ENCODE measurements around the gene RHBDF2.
"Not testable (repeated sequence)": the region's sequence is repeated elsewhere in the genome, so short reads cannot be mapped to it uniquely, and the experiment has no call there.

Gene RHBDF2

GRCh38 chr17:76512366-76513305 is 11.4 kb upstream of the RHBDF2 start:
- peaks cover 0 to 3% of the 10 kb centered on the region in 2 donors for H3K4me1 ChIP-seq (ENCODE audit: control insufficient read depth in 2 of 2, insufficient read depth in 2 of 2, low read length in 2 of 2)
- H3K9ac ChIP-seq (ENCODE audit: low read depth in 1 of 2, low read length in 2 of 2) = no peak overlapping the region
- no peak overlapping the region for H3K4me3 ChIP-seq (ENCODE audit: low read length in 2 of 2)
- H3K36me3 ChIP-seq (ENCODE audit: control insufficient read depth in 2 of 2, insufficient read depth in 2 of 2, low read length in 2 of 2) = no peaks in the 10 kb centered on the region
- H3K27ac ChIP-seq (ENCODE audit: low read depth in 2 of 2, low read length in 2 of 2) = no peak overlapping the region
- H3K9me3 ChIP-seq (ENCODE audit: control insufficient read depth in 2 of 2, low read length in 2 of 2) = no peaks in the 10 kb centered on the region
- no peaks in the 10 kb centered on the region for H3K27me3 ChIP-seq (ENCODE audit: control insufficient read depth in 2 of 2, insufficient read depth in 2 of 2, low read length in 2 of 2)

GRCh38 chr17:76511668-76512365 is 10.6 kb upstream of the RHBDF2 start:
- Histone ChIP-seq H3K4me1 (ENCODE audit: control insufficient read depth in 2 of 2, insufficient read depth in 2 of 2, low read length in 2 of 2) (peaks cover 0 to 3% of the 10 kb centered on the region in 2 donors), H3K9ac (ENCODE audit: low read depth in 1 of 2, low read length in 2 of 2) (no peak overlapping the region)

GRCh38 chr17:76510831-76511244 is 9.6 kb upstream of the RHBDF2 start:
- H3K4me3 ChIP-seq (ENCODE audit: low read length in 2 of 2) = no peak overlapping the region
- no peaks in the 10 kb centered on the region for H3K36me3 ChIP-seq (ENCODE audit: control insufficient read depth in 2 of 2, insufficient read depth in 2 of 2, low read length in 2 of 2)
- H3K4me1 ChIP-seq (ENCODE audit: control insufficient read depth in 2 of 2, insufficient read depth in 2 of 2, low read length in 2 of 2) = peaks cover 0 to 3% of the 10 kb centered on the region in 2 donors
- H3K27ac ChIP-seq (ENCODE audit: low read depth in 2 of 2, low read length in 2 of 2) = no peak overlapping the region
- H3K9me3 ChIP-seq (ENCODE audit: control insufficient read depth in 2 of 2, low read length in 2 of 2) = no peaks in the 10 kb centered on the region
- peaks cover 0 to 5% of the 10 kb centered on the region in 2 donors for H3K27me3 ChIP-seq (ENCODE audit: control insufficient read depth in 2 of 2, insufficient read depth in 2 of 2, low read length in 2 of 2)
- H3K9ac ChIP-seq (ENCODE audit: low read depth in 1 of 2, low read length in 2 of 2) = no peak overlapping the region

More at GRCh38 chr17:76511668-76512365, 10.6 kb upstream of the RHBDF2 start:
- Histone ChIP-seq H3K9me3 (ENCODE audit: control insufficient read depth in 2 of 2, low read length in 2 of 2) (no peaks in the 10 kb centered on the region), H3K27ac (ENCODE audit: low read depth in 2 of 2, low read length in 2 of 2) (no peak overlapping the region), H3K36me3 (ENCODE audit: control insufficient read depth in 2 of 2, insufficient read depth in 2 of 2, low read length in 2 of 2) (no peaks in the 10 kb centered on the region), H3K4me3 (ENCODE audit: low read length in 2 of 2) (no peak overlapping the region), H3K27me3 (ENCODE audit: control insufficient read depth in 2 of 2, insufficient read depth in 2 of 2, low read length in 2 of 2) (peaks cover 0 to 1% of the 10 kb centered on the region in 2 donors)

DNA sequence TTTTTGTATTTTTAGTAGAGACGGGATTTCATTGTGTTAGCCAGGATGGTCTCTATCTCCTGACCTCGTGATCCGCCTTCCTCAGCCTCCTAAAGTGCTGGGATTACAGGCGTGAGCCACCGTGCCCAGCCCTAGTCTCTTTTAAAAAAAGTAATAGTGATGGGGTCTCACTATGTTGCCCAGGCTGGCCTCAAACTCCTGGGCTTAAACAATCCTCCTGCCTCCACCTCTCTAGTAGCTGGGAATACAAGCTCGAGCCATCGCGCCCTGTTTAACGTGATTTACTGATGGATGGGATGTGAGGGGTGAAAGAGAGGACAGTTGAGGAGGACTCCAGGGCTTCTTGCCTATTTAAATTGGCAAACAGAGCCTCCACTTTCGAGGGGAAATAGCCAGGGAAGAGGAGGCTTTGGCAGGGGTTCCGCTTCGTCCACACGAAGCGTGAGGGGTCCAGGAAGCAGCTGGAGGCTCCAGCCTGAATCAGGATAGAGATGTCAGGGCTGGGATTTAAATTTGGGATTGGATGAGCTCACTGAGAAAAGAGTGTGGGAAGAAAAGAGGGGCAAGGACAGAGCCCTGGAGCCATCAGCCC is 7.3 kb upstream of the RHBDF2 start:
- H3K4me1 ChIP-seq (ENCODE audit: control insufficient read depth in 2 of 2, insufficient read depth in 2 of 2, low read length in 2 of 2); H3K4me3 ChIP-seq (ENCODE audit: low read length in 2 of 2); H3K9me3 ChIP-seq (ENCODE audit: control insufficient read depth in 2 of 2, low read length in 2 of 2); H3K27me3 ChIP-seq (ENCODE audit: control insufficient read depth in 2 of 2, insufficient read depth in 2 of 2, low read length in 2 of 2); H3K9ac ChIP-seq (ENCODE audit: low read depth in 1 of 2, low read length in 2 of 2); H3K36me3 ChIP-seq (ENCODE audit: control insufficient read depth in 2 of 2, insufficient read depth in 2 of 2, low read length in 2 of 2); H3K27ac ChIP-seq (ENCODE audit: low read depth in 2 of 2, low read length in 2 of 2): not testable (repeated sequence)

GRCh38 chr17:76506408-76507345 is 5.5 kb upstream of the RHBDF2 start:
- H3K4me1 ChIP-seq (ENCODE audit: control insufficient read depth in 2 of 2, insufficient read depth in 2 of 2, low read length in 2 of 2) = peaks cover 2% of the 10 kb centered on the region in 2 donors
- H3K27ac ChIP-seq (ENCODE audit: low read depth in 2 of 2, low read length in 2 of 2) = no peak overlapping the region
- peak overlapping the region in 1 of 2 donors; percentile 14 for H3K9ac ChIP-seq (ENCODE audit: low read depth in 1 of 2, low read length in 2 of 2)
- no peaks in the 10 kb centered on the region for H3K9me3 ChIP-seq (ENCODE audit: control insufficient read depth in 2 of 2, low read length in 2 of 2)
- no peaks in the 10 kb centered on the region for H3K36me3 ChIP-seq (ENCODE audit: control insufficient read depth in 2 of 2, insufficient read depth in 2 of 2, low read length in 2 of 2)
- peaks cover 0 to 5% of the 10 kb centered on the region in 2 donors for H3K27me3 ChIP-seq (ENCODE audit: control insufficient read depth in 2 of 2, insufficient read depth in 2 of 2, low read length in 2 of 2)
- peak overlapping the region in 1 of 2 donors; percentile 13 for H3K4me3 ChIP-seq (ENCODE audit: low read length in 2 of 2)

- H3K27ac ChIP-seq (ENCODE audit: low read depth in 2 of 2, low read length in 2 of 2) = no peak overlapping the region
- no peak overlapping the region for H3K4me3 ChIP-seq (ENCODE audit: low read length in 2 of 2)
- peaks cover 0 to 5% of the 10 kb centered on the region in 2 donors for H3K27me3 ChIP-seq (ENCODE audit: control insufficient read depth in 2 of 2, insufficient read depth in 2 of 2, low read length in 2 of 2)
- H3K4me1 ChIP-seq (ENCODE audit: control insufficient read depth in 2 of 2, insufficient read depth in 2 of 2, low read length in 2 of 2) = peaks cover 18 to 19% of the 10 kb centered on the region in 2 donors
- no peak overlapping the region for H3K9ac ChIP-seq (ENCODE audit: low read depth in 1 of 2, low read length in 2 of 2)
- no peaks in the 10 kb centered on the region for H3K9me3 ChIP-seq (ENCODE audit: control insufficient read depth in 2 of 2, low read length in 2 of 2)
- H3K36me3 ChIP-seq (ENCODE audit: control insufficient read depth in 2 of 2, insufficient read depth in 2 of 2, low read length in 2 of 2) = no peaks in the 10 kb centered on the region
Observed at GRCh38 chr17:76504117-76504516, 2.9 kb upstream of the RHBDF2 start.

GRCh38 chr17:76502341-76503211 is 1.4 kb upstream of the RHBDF2 start:
- Histone ChIP-seq H3K9ac (ENCODE audit: low read depth in 1 of 2, low read length in 2 of 2) (no peak overlapping the region), H3K36me3 (ENCODE audit: control insufficient read depth in 2 of 2, insufficient read depth in 2 of 2, low read length in 2 of 2) (no peaks in the 10 kb centered on the region), H3K27me3 (ENCODE audit: control insufficient read depth in 2 of 2, insufficient read depth in 2 of 2, low read length in 2 of 2) (peaks cover 0 to 5% of the 10 kb centered on the region in 2 donors), H3K4me3 (ENCODE audit: low read length in 2 of 2) (no peak overlapping the region), H3K9me3 (ENCODE audit: control insufficient read depth in 2 of 2, low read length in 2 of 2) (no peaks in the 10 kb centered on the region), H3K27ac (ENCODE audit: low read depth in 2 of 2, low read length in 2 of 2) (peak overlapping the region in 1 of 2 donors; percentile 76), H3K4me1 (ENCODE audit: control insufficient read depth in 2 of 2, insufficient read depth in 2 of 2, low read length in 2 of 2) (peaks cover 29 to 33% of the 10 kb centered on the region in 2 donors)

DNA sequence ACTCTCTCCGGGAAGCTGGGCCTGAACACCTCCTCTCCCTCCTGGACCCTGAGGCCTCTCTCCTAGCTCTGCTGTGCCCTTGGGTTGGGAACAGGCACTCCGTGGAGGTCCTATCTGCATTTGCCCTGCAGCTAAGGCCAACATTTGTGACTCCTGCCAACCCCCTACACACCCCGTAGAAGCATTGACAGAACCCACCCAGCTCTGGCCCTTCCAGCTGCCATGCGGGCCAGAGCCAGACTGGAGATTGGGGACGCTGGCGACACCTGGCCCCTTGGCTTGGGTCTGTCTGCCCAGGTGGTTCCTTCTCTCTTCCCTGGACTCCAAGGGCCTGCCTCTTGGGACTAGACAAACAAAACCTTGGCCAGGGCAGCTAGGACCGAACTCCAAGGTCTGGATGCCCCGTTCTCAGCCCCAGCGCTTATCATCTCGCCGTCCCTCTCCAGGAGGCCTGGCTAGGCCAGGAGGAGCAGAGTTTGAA is 644 bp upstream of the RHBDF2 start:
- H3K36me3 ChIP-seq (ENCODE audit: control insufficient read depth in 2 of 2, insufficient read depth in 2 of 2, low read length in 2 of 2) = no peaks in the 10 kb centered on the region
- H3K4me3 ChIP-seq (ENCODE audit: low read length in 2 of 2) = peak overlapping the region; percentile 72 to 80

GRCh38 chr17:76500747-76501017 is 541 bp downstream of the RHBDF2 start:
- no peaks in the 10 kb centered on the region for H3K9me3 ChIP-seq (ENCODE audit: control insufficient read depth in 2 of 2, low read length in 2 of 2)
- peak overlapping the region; percentile 63 to 76 for H3K27ac ChIP-seq (ENCODE audit: low read depth in 2 of 2, low read length in 2 of 2)
- peak overlapping the region; percentile 61 to 70 for H3K9ac ChIP-seq (ENCODE audit: low read depth in 1 of 2, low read length in 2 of 2)
- H3K36me3 ChIP-seq (ENCODE audit: control insufficient read depth in 2 of 2, insufficient read depth in 2 of 2, low read length in 2 of 2) = no peaks in the 10 kb centered on the region
- H3K4me3 ChIP-seq (ENCODE audit: low read length in 2 of 2) = peak overlapping the region; percentile 70 to 80
- no peaks in the 10 kb centered on the region for H3K27me3 ChIP-seq (ENCODE audit: control insufficient read depth in 2 of 2, insufficient read depth in 2 of 2, low read length in 2 of 2)
- peaks cover 29 to 46% of the 10 kb centered on the region in 2 donors for H3K4me1 ChIP-seq (ENCODE audit: control insufficient read depth in 2 of 2, insufficient read depth in 2 of 2, low read length in 2 of 2)

More for the DNA sequence above, 644 bp upstream of the RHBDF2 start:
- H3K9me3 ChIP-seq (ENCODE audit: control insufficient read depth in 2 of 2, low read length in 2 of 2) = no peaks in the 10 kb centered on the region
- peak overlapping the region; percentile 26 to 76 for H3K27ac ChIP-seq (ENCODE audit: low read depth in 2 of 2, low read length in 2 of 2)
- peak overlapping the region; percentile 54 to 63 for H3K9ac ChIP-seq (ENCODE audit: low read depth in 1 of 2, low read length in 2 of 2)
- H3K27me3 ChIP-seq (ENCODE audit: control insufficient read depth in 2 of 2, insufficient read depth in 2 of 2, low read length in 2 of 2) = peaks cover 0 to 4% of the 10 kb centered on the region in 2 donors
- H3K4me1 ChIP-seq (ENCODE audit: control insufficient read depth in 2 of 2, insufficient read depth in 2 of 2, low read length in 2 of 2) = peaks cover 29 to 39% of the 10 kb centered on the region in 2 donors
